ENCODE results near the gene SRI.
"Not testable (repeated sequence)": the region's sequence is repeated elsewhere in the genome, so short reads cannot be mapped to it uniquely, and the experiment has no call there.

Gene SRI

GRCh38 chr7:88176190-88176589, 43.6 kb downstream of the SRI start:
- DNase-seq (ENCODE audit: low read depth) = no peak

GRCh38 chr7:88172842-88173241, 47.0 kb downstream of the SRI start:
- DNase-seq (ENCODE audit: low read depth) = no peak

GRCh38 chr7:88169717-88170320, 50.0 kb downstream of the SRI start:
- no peak for DNase-seq (ENCODE audit: low read depth)

- no peak for DNase-seq (ENCODE audit: low read depth)
Measured at GRCh38 chr7:88167721-88168120, 52.1 kb downstream of the SRI start.

- no peak for DNase-seq (ENCODE audit: low read depth)
Measured at GRCh38 chr7:88167223-88167622, 52.6 kb downstream of the SRI start.

GRCh38 chr7:88165697-88166096, 54.1 kb downstream of the SRI start:
- no peak for DNase-seq (ENCODE audit: low read depth)

- not testable (repeated sequence) for DNase-seq (ENCODE audit: low read depth)
Measured at GRCh38 chr7:88159741-88160140, 60.1 kb downstream of the SRI start.

- no peak for DNase-seq (ENCODE audit: low read depth)
Measured at GRCh38 chr7:88156356-88156755, 63.5 kb downstream of the SRI start.

- no peak for DNase-seq (ENCODE audit: low read depth)
Measured at GRCh38 chr7:88155756-88156155, 64.1 kb downstream of the SRI start.
